K562 (cell line): ENCODE data around the gene PYGO2. TPM values are rescaled to one million over a fixed set of nuclear protein-coding genes. Genes with fewer than 3 reads are reported as not detected.
A peak's percentile ranks its signal among the peaks of the same experiment; 100 is the strongest.

Source experiments
- CUX1 ChIP-seq: fragments of 200-800 bp; sonication (Bioruptor generic); IDR thresholded peaks from 2 replicates; pipeline ENCODE4 v1.6.1; 2016; ENCODE audit warnings: missing genetic modification characterization, missing compliant biosample characterization
- GTF2F1 ChIP-seq: IDR thresholded peaks from 2 replicates; pipeline ENCODE4 v1.6.1; 2011; ENCODE audit warnings: low read depth, low read length, improper control_type of control experiment
- ILK ChIP-seq: fragments of 450-650 bp; IDR thresholded peaks from 2 replicates; pipeline ENCODE4 v1.6.1; 2016; ENCODE audit warnings: missing genetic modification characterization, low read depth, mild to moderate bottlenecking, missing compliant biosample characterization, moderate library complexity, borderline replicate concordance
- KDM4B ChIP-seq, 2 experiments: fragments of 450-650 bp in 1 of 2; sonication (generic) in 1 of 2; IDR thresholded peaks; 2 replicates each; pipeline ENCODE4 v1.6.1; 2016 to 2017; ENCODE audit warnings: borderline replicate concordance in 2 of 2, antibody characterized with exemption in 1 of 2, low read depth in 1 of 2, mild to moderate bottlenecking in 1 of 2
- MXD1 ChIP-seq: fragments of 250-450 bp; sonication (Bioruptor Pico); IDR thresholded peaks from 2 replicates; pipeline ENCODE4 v1.8.0; 2021; ENCODE audit warnings: borderline replicate concordance, mild to moderate bottlenecking, moderate library complexity; ENCODE audit not compliant: poor library complexity, severe bottlenecking
- NRF1 ChIP-seq, 2 experiments: fragments of 450-650 bp; IDR thresholded peaks in 1 of 2; conservative IDR thresholded peaks in 1 of 2; 2 replicates each; pipeline ENCODE4 v1.6.1; 2014; ENCODE audit warnings: mild to moderate bottlenecking in 2 of 2
- RB1 ChIP-seq: fragments of 450-650 bp; IDR thresholded peaks from 2 replicates; pipeline ENCODE4 v1.6.1; 2017; ENCODE audit warnings: low read depth, mild to moderate bottlenecking
- SMAD2 ChIP-seq: fragments of 150-350 bp; IDR thresholded peaks from 2 replicates; pipeline ENCODE4 v1.6.1; 2014; ENCODE audit warnings: low read depth, mild to moderate bottlenecking, low read length
- SRSF7 ChIP-seq: fragments of 200-400 bp; formaldehyde crosslinking; optimal IDR thresholded peaks from 2 replicates; pipeline ENCODE3; 2017; ENCODE audit warnings: mild to moderate bottlenecking, low read depth, low read length
- TEAD1 ChIP-seq, 2 experiments: fragments of 450-650 bp in 1 of 2; sonication (generic) in 1 of 2; formaldehyde crosslinking; IDR thresholded peaks; 2 replicates each; pipeline versions ENCODE4 v1.4.0 to v1.8.0; 2020 to 2022; ENCODE audit warnings: mild to moderate bottlenecking in 2 of 2, missing genetic modification reagents in 1 of 2
- ZBTB33 ChIP-seq: sonication (generic); formaldehyde crosslinking; IDR thresholded peaks from 2 replicates; pipeline ENCODE4 v1.8.1; 2023; ENCODE audit warnings: mild to moderate bottlenecking, missing genetic modification reagents
- ZBTB8A ChIP-seq: fragments of 450-650 bp; IDR thresholded peaks from 2 replicates; pipeline ENCODE4 v1.6.1; 2018; ENCODE audit warnings: mild to moderate bottlenecking, moderate library complexity; ENCODE audit not compliant: partially characterized antibody
- ZNF277 ChIP-seq: fragments of 250-450 bp; sonication (Bioruptor Pico); IDR thresholded peaks from 2 replicates; pipeline ENCODE4 v1.8.0; 2022; ENCODE audit warnings: inconsistent platforms, mild to moderate bottlenecking, moderate library complexity, borderline replicate concordance
- ZNF507 ChIP-seq: conservative IDR thresholded peaks from 2 replicates; pipeline ENCODE4 v1.6.1; 2017; ENCODE audit warnings: missing genetic modification characterization, missing compliant biosample characterization
- polyA plus RNA-seq, 8 experiments: library from polyadenylated mRNA; depleted of rRNA in 4 of 8; stranded (reverse) in 5 of 8; unstranded in 3 of 8; fragments of >200 nt; fragmentation: Nextera tagmentation in 2 of 8; fragmentation: Illumina TruSeq in 1 of 8; extraction: Ambion mirVana in 2 of 8; extraction: Trizol in 1 of 8; gene quantifications; 2 replicates each; pipeline versions ENCODE4 v1.2.1 to v1.2.3, GENCODE V29; 2011 to 2014; ENCODE audit warnings: inconsistent platforms in 1 of 8, missing spikeins in 1 of 8
- total RNA-seq, 7 experiments: library from RNA; depleted of rRNA in 6 of 7; stranded (reverse); fragments of >200 nt in 6 of 7; fragmentation: Illumina TruSeq in 2 of 7; extraction: Trizol in 2 of 7; gene quantifications; 2 replicates each; pipeline versions ENCODE4 v1.2.1 to v1.2.3, GENCODE V29; 2011 to 2021; ENCODE audit warnings: low replicate concordance in 1 of 7

PYGO2 gene
- total and polyA plus RNA-seq, 9 of the 15 experiments (the other 6 are each of a cell fraction or from before 2014, with no cell fraction given): 8.3 to 36.2 (median 18.2) TPM

- TF ChIP-seq CUX1 (no peak), NRF1 (conservative IDR thresholded peaks at IDR 0.05 in 1 of 2, IDR thresholded peaks at IDR 0.05 in 1 of 2) (peak; percentile 42 to 47; a peak in 3 of 4 replicates), ZBTB33 (no peak), TEAD1 (CRISPR knock-in tag; IDR thresholded peaks at IDR 0.05) (peak; percentile 3 to 37; a peak in 2 of 4 replicates), ZNF507 (tag) (no peak), ZBTB8A (no peak), GTF2F1 (peak; percentile 47; the same call in 1 of the 2 replicates), SMAD2 (no peak), SRSF7 (no peak), KDM4B (IDR thresholded peaks at IDR 0.05; ENCODE audit: borderline replicate concordance in 2 of 2, low read depth in 1 of 2) (no peak), RB1 (no peak), MXD1 (CRISPR knock-in tag) (no peak), ILK (tag) (no peak), ZNF277 (CRISPR knock-in tag) (no peak)
These were observed 11.9 kb upstream of the PYGO2 start (continued) for GRCh38 chr1:154973344-154974101.
